Measurements from ENCODE around the gene TREML2. TPM values are rescaled to one million over a fixed set of nuclear protein-coding genes. Genes with fewer than 3 reads are reported as not detected.
A peak's percentile ranks its signal among the peaks of the same experiment; 100 is the strongest.

TREML2 gene
- total and polyA plus RNA-seq, 2 of the 8 experiments (the other 6 are each of a cell fraction or from before 2014, with no cell fraction given): 0.09 to 0.18 TPM

DNA sequence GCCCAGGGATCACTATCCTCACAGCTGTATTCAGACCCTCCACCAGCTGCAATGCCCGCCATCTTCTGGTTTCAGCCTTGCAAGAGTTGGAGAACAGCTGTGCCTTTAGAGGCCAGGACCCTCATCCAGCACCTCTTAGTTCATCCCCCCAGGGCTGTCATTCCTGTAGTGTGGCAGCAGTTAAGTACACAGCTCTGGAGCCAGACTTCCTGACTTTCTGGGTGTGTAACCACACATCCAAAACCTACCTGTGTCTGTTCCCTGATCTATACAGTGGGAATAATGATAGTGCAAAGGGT, 37.6 kb downstream of the TREML2 start:
- POLR2A ChIA-PET (ENCODE audit: partially characterized antibody): no interaction called here
- no peak overlapping the region for H3K9ac ChIP-seq (replicated peaks in 1 of 4; ENCODE audit: extremely low read depth in 1 of 4, low read depth in 3 of 4, low read length in 3 of 4)
- no peak overlapping the region for H4K8ac ChIP-seq (ENCODE audit: extremely low read depth, insufficient read depth, low read length)
- CTCF ChIA-PET (ENCODE audit: partially characterized antibody): interaction anchor here (1.3 kb wide), 1 partner anchor 29 kb away, joined by 4 read pairs; no protein-coding TSS in a partner anchor
- no peak overlapping the region for H2BK20ac ChIP-seq (ENCODE audit: low read length)
- H3K36me3 ChIP-seq (ENCODE audit: control insufficient read depth in 2 of 4, insufficient read depth in 4 of 4, low read length in 3 of 4): no peaks in the 10 kb centered on the region
- no peaks in the 10 kb centered on the region for H3K27me3 ChIP-seq (replicated peaks in 1 of 4; ENCODE audit: control insufficient read depth in 3 of 4, extremely low read depth in 1 of 4, insufficient read depth in 3 of 4, low read length in 3 of 4)
- no peak overlapping the region for H3K18ac ChIP-seq (ENCODE audit: extremely low read depth, low read length)
- H3K4me1 ChIP-seq (replicated peaks in 1 of 4; ENCODE audit: control insufficient read depth in 3 of 4, insufficient read depth in 4 of 4, low read length in 3 of 4): no peaks in the 10 kb centered on the region
- no peak overlapping the region for H2BK120ac ChIP-seq (replicated peaks; ENCODE audit: low read depth, low read length)
- H2BK12ac ChIP-seq (ENCODE audit: low read depth, low read length): no peak overlapping the region
- WGBS, 2 experiments (ENCODE audit: extremely low coverage in 1 of 2, insufficient coverage in 1 of 2, insufficient read length in 1 of 2, insufficient replicate concordance in 2 of 2, low coverage in 1 of 2, low lambda C conversion rate in 2 of 2, missing lambda C conversion rate in 1 of 2): 100% methylated on average over 1 of the region's 1 CpG; no CpG with 5 or more reads in 1 of the 2 experiments
- no peak overlapping the region for H2BK15ac ChIP-seq (ENCODE audit: low read length)
- H3K23ac ChIP-seq (ENCODE audit: insufficient read length): no peak overlapping the region
- no peaks in the 10 kb centered on the region for H4K20me1 ChIP-seq (replicated peaks in 1 of 2; ENCODE audit: control insufficient read depth in 1 of 2, insufficient read depth in 2 of 2, low read length in 2 of 2)
- no peak overlapping the region for H2AK5ac ChIP-seq (ENCODE audit: low read depth, low read length)
- no peaks in the 10 kb centered on the region for H3K79me1 ChIP-seq (ENCODE audit: low read depth, low read length)
- no peak for FAIRE-seq
- no peaks in the 10 kb centered on the region for H3K9me3 ChIP-seq (ENCODE audit: insufficient read depth in 2 of 2, low read depth in 1 of 2, low read length in 1 of 2)
- no peak overlapping the region for H3K56ac ChIP-seq (replicated peaks; ENCODE audit: insufficient read length, low read depth, low read length)
- no peak overlapping the region for H2BK5ac ChIP-seq (ENCODE audit: low read depth, low read length)
- H3K79me2 ChIP-seq (ENCODE audit: control insufficient read depth in 1 of 2, insufficient read depth in 2 of 2, low read length in 2 of 2): no peaks in the 10 kb centered on the region
- H4K91ac ChIP-seq (replicated peaks; ENCODE audit: insufficient read length, low read length): no peak overlapping the region
- H3K4me3 ChIP-seq (ENCODE audit: extremely low read depth in 1 of 4, insufficient read depth in 2 of 4, low read depth in 3 of 4, low read length in 4 of 4): no peak overlapping the region
- H3K4me2 ChIP-seq (ENCODE audit: insufficient read depth in 1 of 2, low read depth in 2 of 2, low read length in 2 of 2): no peak overlapping the region
- no peak overlapping the region for H3K27ac ChIP-seq (ENCODE audit: low read depth, low read length)
- no peak overlapping the region for H3K4ac ChIP-seq (replicated peaks; ENCODE audit: insufficient read length, low read depth, low read length)
- peak in 1 of 2 experiments; percentile 34 for DNase-seq (ENCODE audit: low read depth in 1 of 2, low spot score in 2 of 2)
- no peak overlapping the region for H3K14ac ChIP-seq (ENCODE audit: insufficient read length)
- no peaks in the 10 kb centered on the region for H3K23me2 ChIP-seq (ENCODE audit: low read depth, low read length)
- H2AFZ ChIP-seq (ENCODE audit: low read length): 0 out of 2 replicates have a peak overlapping the region, but pooled peaks have one; percentile 60
- no peak overlapping the region for H4K5ac ChIP-seq (ENCODE audit: insufficient read length, low read depth, low read length)
- TF ChIP-seq BACH1 (IDR thresholded peaks at IDR 0.05; ENCODE audit: low read length): no peak
- TF ChIP-seq FOSL1 (IDR thresholded peaks at IDR 0.05; ENCODE audit: insufficient read depth, low read depth, low read length): no peak
- no peak for TF ChIP-seq EGR1 (IDR thresholded peaks at IDR 0.05; ENCODE audit: borderline replicate concordance, low read depth, low read length)
- no peak for TF ChIP-seq ASH2L (IDR thresholded peaks at IDR 0.05; ENCODE audit: low read length)
- no peak for TF ChIP-seq SP1 (IDR thresholded peaks at IDR 0.05; ENCODE audit: low read depth, low read length)
- TF ChIP-seq, protein P1, sequence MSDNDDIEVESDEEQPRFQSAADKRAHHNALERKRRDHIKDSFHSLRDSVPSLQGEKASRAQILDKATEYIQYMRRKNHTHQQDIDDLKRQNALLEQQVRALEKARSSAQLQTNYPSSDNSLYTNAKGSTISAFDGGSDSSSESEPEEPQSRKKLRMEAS (IDR thresholded peaks at IDR 0.05): no peak
- TF ChIP-seq, protein P2, sequence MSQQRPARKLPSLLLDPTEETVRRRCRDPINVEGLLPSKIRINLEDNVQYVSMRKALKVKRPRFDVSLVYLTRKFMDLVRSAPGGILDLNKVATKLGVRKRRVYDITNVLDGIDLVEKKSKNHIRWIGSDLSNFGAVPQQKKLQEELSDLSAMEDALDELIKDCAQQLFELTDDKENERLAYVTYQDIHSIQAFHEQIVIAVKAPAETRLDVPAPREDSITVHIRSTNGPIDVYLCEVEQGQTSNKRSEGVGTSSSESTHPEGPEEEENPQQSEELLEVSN (IDR thresholded peaks at IDR 0.05): no peak
- TF ChIP-seq SAP30 (IDR thresholded peaks at IDR 0.05; ENCODE audit: insufficient read depth, insufficient replicate concordance, low read length): no peak
- TF ChIP-seq NANOG (IDR thresholded peaks at IDR 0.05; ENCODE audit: insufficient read depth, low read depth, low read length, poor library complexity, severe bottlenecking): no peak
- no peak for TF ChIP-seq KDM4A (IDR thresholded peaks at IDR 0.05; ENCODE audit: low read depth, low read length, severe bottlenecking)
- no peak for TF ChIP-seq HDAC2 (IDR thresholded peaks at IDR 0.05; ENCODE audit: borderline replicate concordance in 1 of 2, low read depth in 2 of 2, low read length in 2 of 2)
- no peak for TF ChIP-seq PHF8 (conservative IDR thresholded peaks at IDR 0.05; ENCODE audit: low read depth, low read length)
- no peak for TF ChIP-seq GABPA (IDR thresholded peaks at IDR 0.05; ENCODE audit: borderline replicate concordance, insufficient read depth, low read length)
